Measurements from ENCODE around the gene MVB12B. TPM values are rescaled to one million over a fixed set of nuclear protein-coding genes. Genes with fewer than 3 reads are reported as not detected.

Gene MVB12B
- total RNA-seq, 1 experiment from 2014 or later, result 4.5 TPM

DNA sequence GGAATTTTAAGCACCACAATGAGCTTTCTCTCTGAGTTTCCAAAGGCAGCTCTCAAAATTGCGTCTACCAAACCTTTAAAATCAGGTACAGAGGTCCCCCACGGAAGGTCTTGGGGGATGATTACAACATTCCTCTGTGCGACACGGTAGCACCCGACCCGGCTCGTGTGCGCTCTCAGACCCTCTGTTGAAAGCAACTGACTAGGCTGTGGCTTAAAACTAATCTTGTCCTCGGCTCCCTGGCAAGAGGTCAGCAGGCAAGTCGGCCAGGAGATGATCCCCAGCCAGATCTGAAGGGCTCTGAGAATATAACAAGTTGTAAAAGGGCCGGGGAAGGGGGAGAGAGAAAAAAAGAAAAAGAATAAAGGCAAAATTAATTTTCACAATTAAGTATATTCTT lies 194.5 kb downstream of the MVB12B start:
- no peaks in the 10 kb centered on the region for H3K9me3 Mint-ChIP-seq (ENCODE audit: low read depth, unreplicated experiment)
- H3K27ac Mint-ChIP-seq (ENCODE audit: unreplicated experiment), result no peak overlapping the region
- peaks cover 8% of the 10 kb centered on the region for H3K36me3 Mint-ChIP-seq (ENCODE audit: insufficient read depth, unreplicated experiment)
- H3K27me3 Mint-ChIP-seq (ENCODE audit: unreplicated experiment), result peaks cover 82% of the 10 kb centered on the region
- no peak for DNase-seq
- TF ChIP-seq, protein P1, sequence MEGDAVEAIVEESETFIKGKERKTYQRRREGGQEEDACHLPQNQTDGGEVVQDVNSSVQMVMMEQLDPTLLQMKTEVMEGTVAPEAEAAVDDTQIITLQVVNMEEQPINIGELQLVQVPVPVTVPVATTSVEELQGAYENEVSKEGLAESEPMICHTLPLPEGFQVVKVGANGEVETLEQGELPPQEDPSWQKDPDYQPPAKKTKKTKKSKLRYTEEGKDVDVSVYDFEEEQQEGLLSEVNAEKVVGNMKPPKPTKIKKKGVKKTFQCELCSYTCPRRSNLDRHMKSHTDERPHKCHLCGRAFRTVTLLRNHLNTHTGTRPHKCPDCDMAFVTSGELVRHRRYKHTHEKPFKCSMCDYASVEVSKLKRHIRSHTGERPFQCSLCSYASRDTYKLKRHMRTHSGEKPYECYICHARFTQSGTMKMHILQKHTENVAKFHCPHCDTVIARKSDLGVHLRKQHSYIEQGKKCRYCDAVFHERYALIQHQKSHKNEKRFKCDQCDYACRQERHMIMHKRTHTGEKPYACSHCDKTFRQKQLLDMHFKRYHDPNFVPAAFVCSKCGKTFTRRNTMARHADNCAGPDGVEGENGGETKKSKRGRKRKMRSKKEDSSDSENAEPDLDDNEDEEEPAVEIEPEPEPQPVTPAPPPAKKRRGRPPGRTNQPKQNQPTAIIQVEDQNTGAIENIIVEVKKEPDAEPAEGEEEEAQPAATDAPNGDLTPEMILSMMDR (IDR thresholded peaks at IDR 0.05; ENCODE audit: unreplicated experiment), result no peak
- no peaks in the 10 kb centered on the region for H3K4me1 Mint-ChIP-seq (ENCODE audit: low read depth, unreplicated experiment)
- intact Hi-C loops (cut with micrococcal nuclease; ENCODE audit: unreplicated experiment), result no loop called here
- no TSS peak for BruUV-seq (replicated peaks)
- no peak overlapping the region for H3K4me3 Mint-ChIP-seq (ENCODE audit: low read depth, unreplicated experiment)
- CTCF ChIA-PET, result interaction anchor here (0.7 kb wide), 1 partner anchor 173 kb away, joined by 5 read pairs; no protein-coding TSS in a partner anchor

DNA sequence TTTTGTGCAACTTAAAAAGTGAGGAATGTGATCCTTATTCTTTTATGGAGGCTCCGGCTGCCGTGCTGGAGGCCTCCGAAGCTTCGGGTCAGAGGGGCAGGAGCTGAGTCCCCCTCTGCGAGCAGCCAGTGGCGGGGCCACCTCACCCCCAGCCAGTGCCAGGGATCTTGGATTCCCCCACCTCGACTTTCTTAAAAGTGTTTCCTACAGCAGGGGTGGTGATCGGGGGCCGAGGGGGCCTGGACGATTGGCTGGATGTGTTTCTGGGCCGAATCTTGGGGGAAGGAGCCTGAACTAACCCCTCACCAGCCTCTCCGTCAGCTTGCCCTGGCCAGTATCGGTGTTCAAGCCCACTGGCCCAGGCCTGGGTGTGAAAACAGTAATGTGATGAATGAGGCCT lies 194.9 kb downstream of the MVB12B start:
- CTCF ChIA-PET, result interaction anchor here (0.7 kb wide), 1 partner anchor 173 kb away, joined by 5 read pairs; no protein-coding TSS in a partner anchor
- no peaks in the 10 kb centered on the region for H3K4me1 Mint-ChIP-seq (ENCODE audit: low read depth, unreplicated experiment)
- no peaks in the 10 kb centered on the region for H3K9me3 Mint-ChIP-seq (ENCODE audit: low read depth, unreplicated experiment)
- intact Hi-C loops (cut with micrococcal nuclease; ENCODE audit: unreplicated experiment), result no loop called here
- BruUV-seq (replicated peaks), result no TSS peak
- no peak for DNase-seq
- no peak overlapping the region for H3K4me3 Mint-ChIP-seq (ENCODE audit: low read depth, unreplicated experiment)
- no peak overlapping the region for H3K27ac Mint-ChIP-seq (ENCODE audit: unreplicated experiment)
- TF ChIP-seq, protein P1 (IDR thresholded peaks at IDR 0.05; ENCODE audit: unreplicated experiment), result no peak
- H3K27me3 Mint-ChIP-seq (ENCODE audit: unreplicated experiment), result peaks cover 84% of the 10 kb centered on the region
- H3K36me3 Mint-ChIP-seq (ENCODE audit: insufficient read depth, unreplicated experiment), result peaks cover 8% of the 10 kb centered on the region

DNA sequence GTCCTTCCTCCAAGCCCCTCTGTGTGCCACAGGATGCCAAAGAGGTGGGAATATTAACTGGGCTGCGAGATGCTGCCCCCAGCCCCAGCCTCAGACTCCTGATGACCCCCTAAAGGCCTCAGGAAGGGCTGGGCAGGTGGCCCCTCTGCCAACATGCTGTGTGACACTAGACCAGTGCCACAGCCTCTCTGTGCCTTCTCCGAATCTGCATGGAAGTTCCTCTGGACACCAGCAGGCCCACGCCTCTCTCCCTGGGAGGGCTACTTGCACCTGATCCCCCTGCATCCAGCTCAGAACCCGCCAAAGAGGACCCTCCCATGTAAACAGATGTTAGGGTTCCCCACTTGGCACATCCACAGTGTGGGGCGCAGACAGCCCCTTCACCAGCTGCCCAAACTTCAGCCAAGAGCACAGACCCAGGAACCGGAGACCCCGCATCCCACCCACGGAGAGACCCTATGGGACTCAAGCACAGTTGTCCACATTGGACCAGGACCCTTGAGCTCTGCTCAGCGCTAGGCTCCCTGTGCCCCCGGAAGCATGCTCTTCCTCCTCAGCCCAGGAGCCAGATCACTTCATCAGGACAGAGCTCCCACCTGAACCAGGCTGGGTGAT lies 195.5 kb downstream of the MVB12B start:
- Mint-ChIP-seq H3K36me3 (ENCODE audit: insufficient read depth, unreplicated experiment) (peaks cover 5% of the 10 kb centered on the region), H3K4me1 (ENCODE audit: low read depth, unreplicated experiment) (no peaks in the 10 kb centered on the region), H3K9me3 (ENCODE audit: low read depth, unreplicated experiment) (no peaks in the 10 kb centered on the region), H3K4me3 (ENCODE audit: low read depth, unreplicated experiment) (no peak overlapping the region), H3K27ac (ENCODE audit: unreplicated experiment) (no peak overlapping the region), H3K27me3 (ENCODE audit: unreplicated experiment) (peaks cover 84% of the 10 kb centered on the region)
- no peak for DNase-seq
- CTCF ChIA-PET, result no interaction called here
- BruUV-seq (replicated peaks), result no TSS peak
- TF ChIP-seq, protein P1 (IDR thresholded peaks at IDR 0.05; ENCODE audit: unreplicated experiment), result no peak
- intact Hi-C loops (cut with micrococcal nuclease; ENCODE audit: unreplicated experiment), result no loop called here

DNA sequence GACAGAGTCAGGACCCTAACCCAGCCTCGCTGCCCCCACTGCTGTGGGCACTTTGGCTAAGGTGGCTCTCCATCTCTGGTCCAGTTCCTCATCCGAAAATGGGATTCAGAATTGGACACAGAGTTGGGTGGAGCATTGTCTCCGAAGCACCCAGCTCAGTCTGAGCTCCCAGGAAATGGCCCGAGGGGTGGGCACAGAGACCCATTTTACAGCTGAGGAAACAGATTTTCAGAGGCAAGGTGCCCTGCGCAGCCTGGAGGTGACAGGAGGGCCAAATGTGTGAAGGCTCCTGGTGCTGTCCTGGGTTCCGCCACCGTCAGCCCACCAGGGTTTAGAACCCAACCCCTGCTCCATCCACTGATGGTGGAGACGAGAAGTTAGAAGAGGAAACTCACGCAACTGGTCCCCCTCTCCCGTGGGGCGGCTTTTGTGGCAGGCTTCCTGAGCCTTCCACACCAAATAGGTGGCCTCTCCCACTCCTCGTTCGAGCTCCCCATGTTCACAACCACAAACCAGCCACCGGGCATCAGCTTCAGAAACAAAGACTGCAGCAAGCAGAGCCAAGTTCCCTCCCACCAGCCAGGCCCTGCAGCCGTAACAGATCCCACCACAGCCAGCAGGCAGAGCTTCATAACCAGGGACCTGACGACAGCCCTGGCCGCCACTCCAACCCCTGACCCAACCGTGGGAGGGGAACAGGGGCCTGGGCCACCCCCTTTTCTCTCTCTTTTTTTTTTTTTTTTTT lies 196.2 kb downstream of the MVB12B start:
- BruUV-seq (replicated peaks), result no TSS peak
- H3K27ac Mint-ChIP-seq (ENCODE audit: unreplicated experiment), result no peak overlapping the region
- peaks cover 84% of the 10 kb centered on the region for H3K27me3 Mint-ChIP-seq (ENCODE audit: unreplicated experiment)
- intact Hi-C loops (cut with micrococcal nuclease; ENCODE audit: unreplicated experiment), result no loop called here
- CTCF ChIA-PET, result no interaction called here
- no peaks in the 10 kb centered on the region for H3K4me1 Mint-ChIP-seq (ENCODE audit: low read depth, unreplicated experiment)
- DNase-seq, result no peak
- no peaks in the 10 kb centered on the region for H3K9me3 Mint-ChIP-seq (ENCODE audit: low read depth, unreplicated experiment)
- no peak overlapping the region for H3K4me3 Mint-ChIP-seq (ENCODE audit: low read depth, unreplicated experiment)
- TF ChIP-seq, protein P1 (IDR thresholded peaks at IDR 0.05; ENCODE audit: unreplicated experiment), result no peak
- H3K36me3 Mint-ChIP-seq (ENCODE audit: insufficient read depth, unreplicated experiment), result no peaks in the 10 kb centered on the region
